H1 (cell line): ENCODE data around the gene THAP12. TPM values are rescaled to one million over a fixed set of nuclear protein-coding genes. Genes with fewer than 3 reads are reported as not detected.
A peak's percentile ranks its signal among the peaks of the same experiment; 100 is the strongest.

Source experiments
- CTCF ChIA-PET: fragments of 300-600 bp; sonication (Branson Sonifier 250); formaldehyde crosslinking; loops from one replicate; lab custom pipeline; 2021; ENCODE audit not compliant: partially characterized antibody; lab: Charles Lee
- POLR2A ChIA-PET: fragments of 300-600 bp; sonication (Branson Sonifier 250); formaldehyde crosslinking; loops from one replicate; lab custom pipeline; 2021; ENCODE audit warnings: inconsistent platforms; ENCODE audit not compliant: partially characterized antibody; lab: Charles Lee
- DNase-seq, 2 experiments: peaks; one replicate each; pipeline versions ENCODE4 v3.0.0 to v3.0.0-alpha.2; 2010 to 2022; ENCODE audit warnings: low spot score in 2 of 2, low read depth in 1 of 2, mixed read lengths in 1 of 2
- FAIRE-seq: peaks from 2 replicates; lab custom pipeline; 2011; peaks lifted over from hg19 to GRCh38; lab: Jason Lieb, UNC
- H2AFZ ChIP-seq: 2 replicates; pipeline ENCODE4 v1.8.1; 2012; ENCODE audit warnings: low read length, inconsistent platforms
- H2AK5ac ChIP-seq: 2 replicates; pipeline ENCODE4 v1.6.1; 2013; ENCODE audit warnings: low read depth, low read length
- H2BK120ac ChIP-seq: replicated peaks from 2 replicates; pipeline ENCODE3; 2013; ENCODE audit warnings: low read depth, low read length, inconsistent platforms
- H2BK12ac ChIP-seq: 2 replicates; pipeline ENCODE4 v1.6.1; 2013; ENCODE audit warnings: low read depth, low read length
- H2BK15ac ChIP-seq: 2 replicates; pipeline ENCODE4 v1.6.1; 2013; ENCODE audit warnings: low read length
- H2BK20ac ChIP-seq: 2 replicates; pipeline ENCODE4 v1.6.1; 2013; ENCODE audit warnings: low read length
- H2BK5ac ChIP-seq: 2 replicates; pipeline ENCODE4 v1.6.1; 2013; ENCODE audit warnings: low read depth, low read length
- H3K14ac ChIP-seq: 2 replicates; pipeline ENCODE4 v1.6.1; 2013; ENCODE audit warnings: inconsistent platforms; ENCODE audit not compliant: insufficient read length
- H3K18ac ChIP-seq: 2 replicates; pipeline ENCODE4 v1.6.1; 2013; ENCODE audit warnings: low read length; ENCODE audit errors: extremely low read depth
- H3K23ac ChIP-seq: 2 replicates; pipeline ENCODE4 v1.6.1; 2013; ENCODE audit warnings: inconsistent platforms; ENCODE audit not compliant: insufficient read length
- H3K23me2 ChIP-seq: 2 replicates; pipeline ENCODE4 v1.6.1; 2013; ENCODE audit warnings: low read depth, low read length
- H3K27ac ChIP-seq: 2 replicates; pipeline ENCODE4 v1.6.1; 2011; ENCODE audit warnings: low read depth, low read length, inconsistent platforms
- H3K27me3 ChIP-seq, 4 experiments: replicated peaks in 1 of 4; 1 replicate in 1 of 4; 2 replicates in 3 of 4; pipeline versions ENCODE4 v1.6.1 to v1.8.1; 2011 to 2013; ENCODE audit warnings: low read length in 3 of 4, mild to moderate bottlenecking in 3 of 4, inconsistent platforms in 2 of 4, mixed read lengths in 2 of 4, moderate library complexity in 1 of 4; ENCODE audit not compliant: control insufficient read depth in 3 of 4, insufficient read depth in 3 of 4; ENCODE audit errors: extremely low read depth in 1 of 4
- H3K36me3 ChIP-seq, 4 experiments: 2 replicates each; pipeline versions ENCODE4 v1.6.1 to v1.8.1; 2011 to 2013; ENCODE audit warnings: mild to moderate bottlenecking in 4 of 4, low read length in 3 of 4, moderate library complexity in 2 of 4, control low read depth in 1 of 4, inconsistent platforms in 1 of 4; ENCODE audit not compliant: insufficient read depth in 4 of 4, control insufficient read depth in 2 of 4
- H3K4ac ChIP-seq: replicated peaks from 2 replicates; pipeline ENCODE3; 2013; ENCODE audit warnings: low read length, low read depth, mixed read lengths, inconsistent platforms; ENCODE audit not compliant: insufficient read length
- H3K4me1 ChIP-seq, 4 experiments: replicated peaks in 1 of 4; 1 replicate in 1 of 4; 2 replicates in 3 of 4; pipeline versions ENCODE4 v1.6.1 to v1.8.1; 2011 to 2013; ENCODE audit warnings: low read length in 3 of 4, inconsistent platforms in 2 of 4, mixed read lengths in 1 of 4; ENCODE audit not compliant: insufficient read depth in 4 of 4, control insufficient read depth in 3 of 4
- H3K4me2 ChIP-seq, 2 experiments: 2 replicates each; pipeline versions ENCODE4 v1.6.1 to v1.8.1; 2011 to 2013; ENCODE audit warnings: low read depth in 2 of 2, low read length in 2 of 2, control low read depth in 1 of 2, inconsistent platforms in 1 of 2, mild to moderate bottlenecking in 1 of 2; ENCODE audit not compliant: insufficient read depth in 1 of 2
- H3K4me3 ChIP-seq, 4 experiments: fragments of 200-600, 300-600 bp in 1 of 4; sonication (generic), shearing (Covaris generic), sonication (Bioruptor Twin) in 1 of 4; 2 replicates each; pipeline versions ENCODE4 v1.5.1 to v1.8.1; 2011 to 2016; ENCODE audit warnings: low read length in 4 of 4, low read depth in 3 of 4, control low read depth in 2 of 4, inconsistent platforms in 2 of 4, mild to moderate bottlenecking in 2 of 4, mixed read lengths in 1 of 4, moderate library complexity in 1 of 4; ENCODE audit not compliant: insufficient read depth in 2 of 4; ENCODE audit errors: extremely low read depth in 1 of 4
- H3K56ac ChIP-seq: replicated peaks from 2 replicates; pipeline ENCODE3; 2013; ENCODE audit warnings: low read depth, mild to moderate bottlenecking, mixed read lengths, low read length, inconsistent platforms; ENCODE audit not compliant: insufficient read length
- H3K79me1 ChIP-seq: 2 replicates; pipeline ENCODE4 v1.6.1; 2013; ENCODE audit warnings: low read depth, low read length, control low read depth
- H3K79me2 ChIP-seq, 2 experiments: 2 replicates each; pipeline versions ENCODE4 v1.6.1 to v1.8.1; 2012 to 2013; ENCODE audit warnings: low read length in 2 of 2, mild to moderate bottlenecking in 2 of 2, inconsistent platforms in 1 of 2; ENCODE audit not compliant: insufficient read depth in 2 of 2, control insufficient read depth in 1 of 2
- H3K9ac ChIP-seq, 4 experiments: replicated peaks in 1 of 4; 1 replicate in 1 of 4; 2 replicates in 3 of 4; pipeline versions ENCODE4 v1.6.1 to v1.8.1; 2011 to 2013; ENCODE audit warnings: low read depth in 3 of 4, low read length in 3 of 4, control low read depth in 2 of 4, mild to moderate bottlenecking in 2 of 4, moderate library complexity in 2 of 4, inconsistent platforms in 1 of 4; ENCODE audit errors: extremely low read depth in 1 of 4
- H3K9me3 ChIP-seq, 2 experiments: 2 replicates each; pipeline versions ENCODE4 v1.6.1 to v1.8.1; 2012 to 2013; ENCODE audit warnings: mild to moderate bottlenecking in 2 of 2, moderate library complexity in 2 of 2, control low read depth in 1 of 2, inconsistent platforms in 1 of 2, low read depth in 1 of 2, low read length in 1 of 2, mixed read lengths in 1 of 2; ENCODE audit not compliant: insufficient read depth in 2 of 2
- H4K20me1 ChIP-seq, 2 experiments: replicated peaks in 1 of 2; 2 replicates each; pipeline versions ENCODE3 to v1.8.1; 2011 to 2013; ENCODE audit warnings: inconsistent platforms in 2 of 2, low read length in 2 of 2, mild to moderate bottlenecking in 1 of 2; ENCODE audit not compliant: insufficient read depth in 2 of 2, control insufficient read depth in 1 of 2
- H4K5ac ChIP-seq: 2 replicates; pipeline ENCODE4 v1.6.1; 2013; ENCODE audit warnings: low read length, low read depth, mixed read lengths, inconsistent platforms; ENCODE audit not compliant: insufficient read length
- H4K8ac ChIP-seq: 2 replicates; pipeline ENCODE4 v1.8.0; 2013; ENCODE audit warnings: mild to moderate bottlenecking, moderate library complexity, low read length, inconsistent platforms; ENCODE audit not compliant: insufficient read depth; ENCODE audit errors: extremely low read depth
- H4K91ac ChIP-seq: replicated peaks from 2 replicates; pipeline ENCODE3; 2013; ENCODE audit warnings: low read length, mixed read lengths, inconsistent platforms; ENCODE audit not compliant: insufficient read length
- CBX8 ChIP-seq: fragments of 300-800, 300-1000 bp; sonication (generic); IDR thresholded peaks from 2 replicates; pipeline ENCODE4 v1.7.1; 2016; ENCODE audit warnings: low read depth, low read length, borderline replicate concordance
- CREB1 ChIP-seq: IDR thresholded peaks from 2 replicates; pipeline ENCODE4 v1.6.1; 2012; ENCODE audit warnings: inconsistent platforms
- EP300 ChIP-seq, 2 experiments: IDR thresholded peaks; 1 replicate in 1 of 2; 2 replicates in 1 of 2; pipeline ENCODE4 v1.6.1; 2011 to 2012; ENCODE audit warnings: low read depth in 2 of 2, low read length in 2 of 2, mild to moderate bottlenecking in 2 of 2, borderline replicate concordance in 1 of 2, inconsistent platforms in 1 of 2, moderate library complexity in 1 of 2
- GTF2F1 ChIP-seq: IDR thresholded peaks from 2 replicates; pipeline ENCODE4 v1.6.1; 2012; ENCODE audit warnings: low read depth, low read length, improper control_type of control experiment, borderline replicate concordance
- HDAC2 ChIP-seq, 2 experiments: fragments of 300-600 bp in 1 of 2; sonication (generic) in 1 of 2; IDR thresholded peaks; 2 replicates each; pipeline ENCODE4 v1.6.1; 2011 to 2012; ENCODE audit warnings: low read depth in 2 of 2, low read length in 2 of 2, mild to moderate bottlenecking in 2 of 2, moderate library complexity in 2 of 2, borderline replicate concordance in 1 of 2, inconsistent platforms in 1 of 2
- POLR2A ChIP-seq, 2 experiments: IDR thresholded peaks; 1 replicate in 1 of 2; 2 replicates in 1 of 2; pipeline ENCODE4 v1.6.1; 2011; ENCODE audit warnings: low read depth in 2 of 2, low read length in 2 of 2, mild to moderate bottlenecking in 2 of 2; ENCODE audit errors: control extremely low read depth in 1 of 2
- SAP30 ChIP-seq: fragments of 300-600 bp; sonication (generic); IDR thresholded peaks from 2 replicates; pipeline ENCODE4 v1.7.1; 2012; ENCODE audit warnings: low read length, moderate library complexity, mild to moderate bottlenecking, inconsistent platforms; ENCODE audit not compliant: insufficient read depth, insufficient replicate concordance
- SP4 ChIP-seq: IDR thresholded peaks from 2 replicates; pipeline ENCODE4 v1.6.1; 2012; ENCODE audit warnings: low read length, inconsistent platforms
- TAF1 ChIP-seq: IDR thresholded peaks from 2 replicates; pipeline ENCODE4 v1.6.1; 2011; ENCODE audit warnings: mild to moderate bottlenecking, low read depth, low read length
- TEAD4 ChIP-seq: IDR thresholded peaks from 2 replicates; pipeline ENCODE4 v1.6.1; 2012; ENCODE audit warnings: low read depth, low read length, inconsistent platforms, mixed read lengths
- ZNF274 ChIP-seq: IDR thresholded peaks from 2 replicates; pipeline ENCODE4 v1.7.0; 2012; ENCODE audit warnings: low read length, borderline replicate concordance; ENCODE audit errors: extremely low read depth
- WGBS, 2 experiments: shearing (Covaris generic) in 1 of 2; methylation state at CpG; one replicate each; pipeline versions ENCODE4 v1.1.6 to v1.1.7; 2013 to 2015; ENCODE audit warnings: low lambda C conversion rate in 2 of 2, mixed read lengths in 2 of 2, inconsistent platforms in 1 of 2, low coverage in 1 of 2, missing lambda C conversion rate in 1 of 2; ENCODE audit not compliant: insufficient replicate concordance in 2 of 2, insufficient coverage in 1 of 2, insufficient read length in 1 of 2; ENCODE audit errors: extremely low coverage in 1 of 2, missing lambda C conversion rate in 1 of 2; 5-methylcytosine and 5-hydroxymethylcytosine counted together
- polyA plus RNA-seq, 7 experiments: library from polyadenylated mRNA; depleted of rRNA in 3 of 7; stranded (reverse) in 5 of 7; unstranded in 2 of 7; fragments of >200 nt in 5 of 7; fragments of 200-250 nt in 2 of 7; gene quantifications; 1 replicate in 5 of 7; 2 replicates in 1 of 7; 4 replicates in 1 of 7; pipeline versions ENCODE4 v1.2.1 to v1.2.3, GENCODE V29; 2011 to 2013; ENCODE audit warnings: missing spikeins in 2 of 7, mixed read lengths in 2 of 7
- total RNA-seq: library from RNA; stranded (reverse); fragmentation: NEBNext Ultra II Directional; extraction: Animal tissue kit (Norgen Biotek cat#: 25700); gene quantifications from 2 replicates; pipeline ENCODE4 v1.2.1, GENCODE V29; 2021

The THAP12 gene
- total and polyA plus RNA-seq, 2 of the 8 experiments (the other 6 are each of a cell fraction or from before 2014, with no cell fraction given): 12.0 to 39.9 TPM

- H2AK5ac ChIP-seq: no peak overlapping the region
- H4K20me1 ChIP-seq: peaks cover 5 to 11% of the 10 kb centered on the region in 2 experiments
- H3K79me1 ChIP-seq: peaks cover 11% of the 10 kb centered on the region
- H3K23me2 ChIP-seq: peaks cover 13% of the 10 kb centered on the region
- no peak overlapping the region for H4K5ac ChIP-seq
- no peak overlapping the region for H3K4ac ChIP-seq
- POLR2A ChIA-PET: interaction anchor here (0.8 to 1.2 kb wide), 5 partner anchors 8 to 65 kb away, joined by 3 to 5 read pairs (median 3); partner anchors contain the start of gene EMSY
- no peak overlapping the region for H3K56ac ChIP-seq
- DNase-seq (peak in 1 of 2 experiments; percentile 55), FAIRE-seq (no peak)
- no peak overlapping the region for H4K91ac ChIP-seq
- H2AFZ ChIP-seq: no peak overlapping the region
- H3K4me3 ChIP-seq: peak overlapping the region; percentile 68 to 91 (median 80)
- peaks cover 8 to 65% of the 10 kb centered on the region in 2 experiments for H3K79me2 ChIP-seq
- peak overlapping the region; percentile 35 to 87 (median 52); a peak in 6 of 7 replicates for H3K9ac ChIP-seq
- H3K18ac ChIP-seq: no peak overlapping the region
- H3K27ac ChIP-seq: no peak overlapping the region
- no peak overlapping the region for H2BK120ac ChIP-seq
- no peaks in the 10 kb centered on the region for H3K9me3 ChIP-seq
- H3K4me1 ChIP-seq: peaks cover 2 to 12% (median 7%) of the 10 kb centered on the region in 4 experiments; a peak in 6 of 7 replicates
- peaks cover 0 to 2% (median 0%) of the 10 kb centered on the region in 4 experiments; a peak in 2 of 7 replicates for H3K27me3 ChIP-seq
- H2BK20ac ChIP-seq: no peak overlapping the region
- no peak overlapping the region for H3K23ac ChIP-seq
- 6% methylated on average over 29 of the region's 85 CpGs; no CpG with 5 or more reads in 1 of the 2 experiments for WGBS, 2 experiments
- H2BK12ac ChIP-seq: no peak overlapping the region
- peak overlapping the region; percentile 75 to 93 for H3K4me2 ChIP-seq
- H2BK5ac ChIP-seq: no peak overlapping the region; the same call in 1 of the 2 replicates
- CTCF ChIA-PET: interaction anchor here (1.1 to 1.5 kb wide), 2 partner anchors 66 to 79 kb away, joined by 4 read pairs; no protein-coding TSS in a partner anchor
- no peak overlapping the region for H3K14ac ChIP-seq
- H2BK15ac ChIP-seq: no peak overlapping the region
- peak overlapping the region; percentile 43; the same call in 1 of the 2 replicates for H4K8ac ChIP-seq
- peaks cover 0 to 5% (median 0%) of the 10 kb centered on the region in 4 experiments; a peak in 1 of 8 replicates for H3K36me3 ChIP-seq
- TF ChIP-seq EP300 (IDR thresholded peaks at IDR 0.05; ENCODE audit: borderline replicate concordance in 1 of 2, low read depth in 2 of 2, low read length in 2 of 2) (no peak), TAF1 (0 out of 2 replicates have a peak, but pooled peaks have one; percentile 10), HDAC2 (IDR thresholded peaks at IDR 0.05; ENCODE audit: borderline replicate concordance in 1 of 2, low read depth in 2 of 2, low read length in 2 of 2) (peak in 1 of 2 experiments; percentile 83; a peak in 1 of 4 replicates), ZNF274 (no peak), SAP30 (peak; percentile 62), TEAD4 (no peak), CREB1 (no peak), GTF2F1 (no peak), POLR2A (IDR thresholded peaks at IDR 0.05; ENCODE audit: control extremely low read depth in 1 of 2, low read depth in 2 of 2, low read length in 2 of 2) (no peak; a peak in 1 of 3 replicates), CBX8 (no peak), SP4 (no peak)
Observed at GRCh38 chr11:76380159-76380976, 564 bp downstream of the THAP12 start.
